GM21528 (cell line): ENCODE measurements around the gene CAMKMT.

Experiments used
- ATAC-seq: cut with Tn5 transposase; IDR thresholded peaks from one replicate; pipeline ENCODE4 v1.9.1; 2021; ENCODE audit warnings: mild to moderate bottlenecking, moderate library complexity; ENCODE audit not compliant: unreplicated experiment, low FRiP score

Gene CAMKMT

GRCh38 chr2:44786045-44786816 lies 424.5 kb downstream of the CAMKMT start:
- ATAC-seq, result no peak

- ATAC-seq, result no peak
Observed at GRCh38 chr2:44786817-44787214, 425.1 kb downstream of the CAMKMT start.

GRCh38 chr2:44787663-44788062 lies 425.9 kb downstream of the CAMKMT start:
- ATAC-seq, result no peak

GRCh38 chr2:44789446-44789845 lies 427.7 kb downstream of the CAMKMT start:
- no peak for ATAC-seq

- no peak for ATAC-seq
Observed at GRCh38 chr2:44789971-44790721, 428.4 kb downstream of the CAMKMT start.

GRCh38 chr2:44793322-44793870 lies 431.6 kb downstream of the CAMKMT start:
- ATAC-seq, result no peak

GRCh38 chr2:44796771-44797170 lies 435.0 kb downstream of the CAMKMT start:
- ATAC-seq, result no peak

GRCh38 chr2:44798139-44798659 lies 436.5 kb downstream of the CAMKMT start:
- no peak for ATAC-seq

GRCh38 chr2:44799105-44799504 lies 437.4 kb downstream of the CAMKMT start:
- ATAC-seq, result no peak

- no peak for ATAC-seq
Observed at GRCh38 chr2:44799754-44800153, 438.0 kb downstream of the CAMKMT start.

GRCh38 chr2:44801289-44801840 lies 439.6 kb downstream of the CAMKMT start:
- ATAC-seq, result no peak

GRCh38 chr2:44801841-44802776 lies 440.4 kb downstream of the CAMKMT start:
- no peak for ATAC-seq

GRCh38 chr2:44802777-44803424 lies 441.2 kb downstream of the CAMKMT start:
- no peak for ATAC-seq

GRCh38 chr2:44804406-44805265 lies 442.9 kb downstream of the CAMKMT start:
- no peak for ATAC-seq

- no peak for ATAC-seq
Observed at GRCh38 chr2:44805401-44806235, 443.9 kb downstream of the CAMKMT start.

- ATAC-seq, result no peak
Observed at GRCh38 chr2:44807201-44808025, 445.7 kb downstream of the CAMKMT start.
